ENCODE measurements around the gene INPP4A.

Gene INPP4A

DNA sequence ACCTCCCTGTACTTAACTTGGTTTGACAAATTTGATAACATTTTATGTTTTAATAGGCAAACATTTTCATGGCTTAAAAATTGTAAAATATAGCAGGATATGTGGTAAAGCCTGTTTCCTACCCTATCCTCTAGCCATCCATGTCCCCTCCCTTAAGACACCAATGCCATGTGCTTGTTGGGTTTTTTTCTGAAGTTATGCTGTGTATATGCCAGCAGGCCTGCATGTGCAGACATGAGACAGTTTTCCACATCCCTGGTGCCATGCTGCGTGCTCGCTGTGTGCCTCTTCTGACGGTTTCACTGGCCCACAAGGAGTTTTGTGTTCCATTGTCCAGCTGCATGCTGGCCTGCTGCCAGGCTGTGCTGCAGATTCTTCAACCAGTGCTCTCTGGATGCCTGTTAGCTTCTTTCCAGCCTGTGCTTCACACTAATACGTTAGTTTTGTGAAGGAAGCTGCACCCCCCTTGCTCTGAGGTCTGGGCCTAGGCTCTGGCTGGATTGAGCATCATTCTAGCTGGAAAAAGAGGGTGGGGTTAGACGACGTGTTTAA, 16.9 kb downstream of the INPP4A start:
- no peak for DNase-seq

DNA sequence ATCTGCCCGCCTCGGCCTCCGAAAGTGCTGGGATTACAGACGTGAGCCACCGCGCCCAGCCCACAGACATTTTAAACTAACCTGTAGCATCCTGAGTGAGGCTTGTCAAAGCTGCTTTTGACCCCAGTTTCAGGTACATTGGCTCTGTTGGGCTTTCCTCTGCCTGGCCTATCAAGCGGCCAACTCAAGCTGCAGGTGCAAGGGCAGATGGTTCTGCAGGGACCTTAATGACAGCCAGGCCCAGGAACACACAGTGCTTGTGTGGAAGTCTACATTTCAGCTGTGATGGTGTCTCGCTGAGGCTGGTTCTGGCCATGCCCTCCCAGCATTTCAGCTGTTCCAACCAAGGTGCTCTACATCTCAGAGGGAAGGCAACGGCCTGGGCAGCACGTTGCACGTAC, 18.4 kb downstream of the INPP4A start:
- no peak for DNase-seq

DNA sequence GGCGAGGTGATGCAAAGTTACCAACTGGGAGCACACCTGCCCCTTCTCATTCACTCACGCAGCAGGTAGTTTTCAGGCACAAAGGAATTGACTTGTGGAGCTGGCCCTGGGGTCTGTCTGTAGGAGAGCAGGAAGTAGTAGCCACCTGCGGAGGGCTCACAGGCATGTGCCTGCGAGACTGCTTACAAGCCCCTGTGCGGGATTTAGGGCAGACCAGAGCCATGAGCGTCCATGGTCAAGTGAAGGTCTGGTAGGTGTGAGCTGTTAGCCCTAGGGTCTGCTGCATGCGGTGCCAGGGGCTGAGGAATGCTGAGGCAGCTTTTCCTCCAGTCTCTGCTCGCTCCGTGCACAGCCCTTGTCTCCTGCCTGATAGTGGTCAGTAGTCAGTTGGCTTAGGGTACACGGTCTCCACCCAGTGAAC, 18.9 kb downstream of the INPP4A start:
- no peak for DNase-seq

DNA sequence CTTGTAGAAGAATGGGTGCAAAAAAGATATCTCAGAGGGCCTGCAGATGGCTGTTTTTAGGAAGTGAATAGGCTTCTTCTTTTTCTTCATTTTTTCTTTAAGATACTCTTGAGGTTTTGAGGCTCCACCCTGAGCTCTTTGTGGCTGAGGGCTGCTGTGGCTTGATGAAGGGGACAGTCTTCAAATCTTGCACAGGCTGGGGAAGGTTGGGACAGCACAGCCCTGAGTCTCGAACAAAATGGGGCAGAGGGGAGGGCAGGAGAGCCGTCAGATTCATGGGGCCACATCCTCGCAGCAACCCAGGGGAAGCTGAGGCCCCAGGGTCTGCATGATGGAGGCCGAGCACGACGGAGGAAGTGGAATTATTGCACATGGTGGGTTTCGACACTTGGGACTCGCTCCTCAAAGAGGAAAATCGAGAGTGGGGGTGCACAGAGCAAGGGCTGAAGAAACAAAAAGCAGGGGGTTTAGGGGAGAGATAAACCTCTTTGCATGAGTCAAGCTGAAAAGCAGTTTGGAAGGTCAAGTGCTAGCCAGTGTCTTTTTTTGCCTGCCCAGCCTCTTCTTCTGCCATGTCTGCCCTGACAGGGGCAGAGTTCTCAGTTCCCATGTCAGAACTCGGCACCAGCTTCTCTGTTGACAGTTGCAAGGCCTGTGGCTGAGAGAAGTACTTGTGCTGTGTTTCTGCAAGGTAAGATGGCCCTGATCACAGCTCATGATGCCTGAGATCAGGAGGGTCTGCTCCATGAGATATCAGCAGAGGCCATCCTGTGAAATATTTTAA, 19.5 kb downstream of the INPP4A start:
- no peak for DNase-seq

DNA sequence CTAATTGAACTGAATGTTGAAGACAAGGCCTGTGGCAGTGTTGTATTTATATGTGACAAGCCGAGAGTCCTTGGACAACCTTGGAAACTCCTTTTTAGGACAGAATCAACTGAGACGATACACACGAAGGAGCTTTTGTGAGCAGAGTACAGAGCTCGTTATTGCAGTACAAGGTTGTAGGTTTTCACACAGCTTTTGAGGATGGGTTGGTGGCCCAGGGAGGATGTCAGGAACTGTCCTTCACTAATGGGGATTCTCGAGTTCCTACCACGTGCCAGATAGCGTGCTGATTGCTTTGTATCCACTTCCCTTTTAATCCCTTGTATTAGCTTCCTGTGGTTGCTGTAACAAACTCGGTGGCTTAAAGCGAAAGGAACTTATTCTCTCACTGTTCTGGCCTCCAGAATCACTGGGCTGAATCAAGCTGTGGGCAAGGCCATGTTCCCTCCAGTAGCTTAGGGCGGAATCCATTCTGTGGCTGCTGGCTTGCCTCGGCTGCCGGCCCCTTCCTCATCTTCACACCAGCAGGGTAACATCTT, 20.2 kb downstream of the INPP4A start:
- DNase-seq, result no peak

DNA sequence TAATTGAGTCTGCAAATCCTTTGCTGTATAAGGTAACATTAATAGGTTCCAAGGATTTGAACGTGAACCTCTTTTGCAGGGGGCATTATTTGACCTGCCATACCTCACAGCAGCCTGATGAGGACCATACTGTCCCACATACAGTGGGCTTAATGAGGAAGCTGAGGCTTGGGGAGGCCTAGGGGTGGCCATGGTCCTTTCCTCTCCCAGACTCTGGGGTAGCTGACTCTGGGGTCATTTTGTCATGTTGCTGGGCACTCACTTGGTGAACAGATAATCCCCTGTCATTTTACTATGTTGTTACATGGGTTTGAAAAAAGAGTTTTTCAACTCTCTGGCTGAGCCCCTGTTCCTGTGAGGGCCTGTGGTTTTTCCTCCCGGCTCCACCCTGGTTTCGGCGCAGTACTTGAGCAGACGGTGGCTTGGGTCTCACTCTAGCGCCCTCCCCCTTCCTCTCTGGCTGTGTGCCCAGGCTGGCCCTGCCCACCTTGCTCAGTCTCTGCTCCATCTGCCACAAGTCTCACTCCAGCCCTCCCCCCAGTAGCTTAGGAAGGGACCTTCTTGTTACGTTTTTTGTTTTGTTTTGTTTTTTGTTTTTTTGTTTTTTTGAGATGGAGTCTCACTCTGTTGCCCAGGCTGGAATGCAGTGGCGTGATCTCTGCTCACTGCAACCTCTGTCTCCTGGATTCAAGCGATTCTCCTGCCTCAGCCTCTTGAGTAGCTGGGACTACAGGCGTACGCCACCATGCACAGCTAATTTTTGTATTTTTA, 21.0 kb downstream of the INPP4A start:
- peak; percentile 43 to 70 for DNase-seq

DNA sequence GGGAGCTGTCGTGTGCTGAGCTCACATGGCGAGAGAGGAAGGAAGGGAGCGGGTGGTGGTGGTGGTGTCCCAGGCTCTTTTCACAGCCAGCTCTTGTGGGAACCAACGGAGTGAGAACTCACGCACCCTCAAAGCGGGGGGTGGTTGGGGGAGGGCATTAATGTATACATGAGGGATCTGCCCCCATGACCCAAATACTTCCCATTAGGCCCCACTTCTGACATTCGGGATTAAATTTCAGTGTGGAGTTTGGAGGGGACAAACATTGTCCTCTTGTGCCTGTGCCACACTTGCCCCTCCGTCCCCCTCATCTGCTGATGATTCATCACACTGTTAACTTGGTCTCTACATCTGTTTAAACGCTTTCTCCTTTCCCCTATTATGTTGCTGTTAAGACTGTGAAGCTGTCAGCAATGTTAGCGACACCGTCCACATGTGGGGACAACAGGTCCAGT, 22.5 kb downstream of the INPP4A start:
- no peak for DNase-seq

DNA sequence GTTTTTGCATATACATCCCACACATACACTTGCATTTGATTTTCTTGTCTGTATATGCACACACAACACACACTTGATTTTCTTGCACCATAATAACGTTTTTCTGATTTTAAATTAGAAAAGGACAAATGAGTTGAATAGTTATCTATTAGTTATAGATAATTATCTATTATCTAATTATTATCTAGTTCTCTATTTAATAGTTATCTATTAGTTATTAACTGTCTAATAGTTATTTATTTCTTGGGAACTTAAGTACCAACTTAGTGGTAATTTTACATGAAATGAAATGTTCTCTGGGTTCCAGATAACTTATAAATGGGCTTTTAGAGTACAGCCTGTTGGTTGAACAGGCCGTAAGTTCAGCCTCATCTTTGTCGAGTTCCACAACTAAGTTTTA, 23.0 kb downstream of the INPP4A start:
- DNase-seq, result no peak

DNA sequence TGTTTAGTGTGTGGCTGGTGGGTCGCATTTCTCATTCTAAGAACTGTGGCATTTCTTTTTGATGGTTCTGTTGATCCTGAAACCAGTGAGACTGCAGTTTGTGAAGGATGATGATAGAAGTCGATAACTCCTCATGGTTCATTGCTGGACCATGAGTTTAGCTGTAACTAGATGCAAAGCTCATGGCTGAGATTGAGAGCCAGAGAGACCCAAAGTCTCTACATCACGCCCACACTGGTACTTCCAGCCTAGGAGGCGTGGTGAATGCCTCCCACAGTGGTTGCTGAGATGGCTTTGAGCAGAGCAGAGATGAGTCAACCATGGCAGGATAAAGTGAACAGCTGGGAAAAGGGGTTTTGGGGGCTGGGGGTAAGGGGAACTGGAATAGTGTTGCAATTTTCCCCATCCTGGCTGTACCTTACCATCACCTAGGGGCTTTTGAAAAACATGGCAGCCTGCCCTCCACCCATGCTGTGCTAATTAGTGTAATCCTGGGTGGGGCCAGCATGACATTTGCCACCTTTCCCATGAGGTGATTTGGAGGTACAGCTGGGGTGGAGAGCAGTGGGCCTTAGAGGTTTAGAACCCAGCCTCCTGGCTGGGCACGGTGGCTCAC, 24.1 kb downstream of the INPP4A start:
- peak; percentile 37 to 77 for DNase-seq

DNA sequence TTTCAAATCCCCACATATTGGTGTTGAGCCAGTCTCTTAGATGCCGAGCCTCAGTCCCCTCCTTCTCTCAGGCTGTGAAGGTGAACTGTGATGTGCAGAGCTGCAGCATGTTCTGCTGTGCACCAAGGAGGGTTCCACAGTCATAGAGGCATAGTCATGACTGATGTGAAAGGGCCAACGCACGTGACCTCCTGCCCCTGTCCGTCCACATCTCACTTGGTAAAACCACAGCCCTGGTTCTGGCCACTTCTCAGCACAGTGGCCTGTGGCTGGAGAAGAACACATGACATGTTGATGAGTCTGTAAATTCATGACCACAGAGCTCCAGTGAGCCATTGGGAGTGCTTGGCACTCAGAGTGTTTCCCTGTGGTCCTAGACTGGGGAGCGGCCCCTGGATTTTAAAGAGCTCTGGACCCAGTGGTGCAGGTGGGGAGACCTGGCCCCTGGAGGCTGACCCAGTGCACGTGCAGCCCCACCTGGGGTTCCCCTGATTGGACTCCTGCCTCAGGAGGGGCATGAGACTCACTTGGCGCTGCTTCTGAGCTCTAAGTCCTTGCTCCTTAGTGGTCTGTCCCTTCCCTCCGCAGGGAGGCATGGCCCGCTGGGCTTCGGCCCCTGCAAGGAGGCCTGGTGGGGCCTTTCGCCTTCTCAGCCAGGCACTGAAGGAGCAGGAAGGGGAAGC, 25.3 kb downstream of the INPP4A start:
- DNase-seq, result no peak

DNA sequence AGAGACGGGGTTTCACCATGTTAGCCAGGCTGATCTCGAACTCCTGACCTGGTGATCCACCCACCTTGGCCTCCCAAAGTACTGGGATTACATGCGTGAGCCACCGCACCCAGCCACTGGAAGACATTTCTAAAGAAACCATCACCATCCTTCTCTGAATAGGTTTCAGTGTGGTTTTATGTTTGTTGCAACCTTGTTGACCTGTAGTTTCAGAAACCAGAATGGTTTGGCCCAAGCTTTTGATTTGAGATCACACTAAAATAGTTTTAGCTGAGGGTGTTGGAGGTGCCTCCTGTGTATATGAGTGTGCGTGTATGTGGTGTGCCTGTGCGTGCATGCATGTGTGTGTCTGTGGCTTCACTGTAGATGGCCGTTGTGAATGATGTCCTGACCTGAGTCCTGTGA, 26.2 kb downstream of the INPP4A start:
- no peak for DNase-seq

DNA sequence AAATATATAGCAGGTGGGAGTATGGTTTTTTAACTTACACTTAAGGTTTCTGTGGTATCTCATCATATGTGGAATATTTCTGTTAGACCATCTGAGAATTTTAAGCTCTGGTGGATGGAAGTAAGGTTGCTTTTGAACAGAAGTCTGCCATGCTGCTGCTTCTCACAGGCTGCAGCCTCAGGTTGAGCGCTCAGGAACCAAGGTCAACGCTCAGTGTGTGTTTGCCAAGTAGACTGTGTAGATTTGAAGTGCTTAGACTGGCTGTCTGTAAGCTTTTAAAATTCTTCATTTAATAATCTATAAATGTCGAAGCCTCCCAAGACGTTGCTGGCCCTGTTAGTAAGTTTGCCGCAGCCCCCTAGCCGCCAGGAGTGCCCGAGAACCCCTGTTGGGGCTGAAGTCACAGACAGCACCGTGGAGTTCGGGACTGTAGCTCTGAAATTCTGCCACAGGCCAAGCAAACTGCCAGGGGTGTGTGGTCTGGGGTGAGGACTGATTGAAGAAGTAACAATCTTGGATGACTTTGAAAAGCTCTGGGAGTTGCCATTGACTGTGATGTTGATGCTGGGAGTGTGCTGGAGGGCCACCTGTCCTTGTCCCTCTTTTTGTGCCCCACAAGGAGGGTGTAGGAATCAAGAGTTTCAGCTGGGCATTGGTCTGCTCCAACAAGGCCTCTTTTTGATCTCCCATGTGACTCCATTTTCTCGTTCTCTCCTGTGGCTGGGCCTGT, 26.9 kb downstream of the INPP4A start:
- DNase-seq, result no peak

DNA sequence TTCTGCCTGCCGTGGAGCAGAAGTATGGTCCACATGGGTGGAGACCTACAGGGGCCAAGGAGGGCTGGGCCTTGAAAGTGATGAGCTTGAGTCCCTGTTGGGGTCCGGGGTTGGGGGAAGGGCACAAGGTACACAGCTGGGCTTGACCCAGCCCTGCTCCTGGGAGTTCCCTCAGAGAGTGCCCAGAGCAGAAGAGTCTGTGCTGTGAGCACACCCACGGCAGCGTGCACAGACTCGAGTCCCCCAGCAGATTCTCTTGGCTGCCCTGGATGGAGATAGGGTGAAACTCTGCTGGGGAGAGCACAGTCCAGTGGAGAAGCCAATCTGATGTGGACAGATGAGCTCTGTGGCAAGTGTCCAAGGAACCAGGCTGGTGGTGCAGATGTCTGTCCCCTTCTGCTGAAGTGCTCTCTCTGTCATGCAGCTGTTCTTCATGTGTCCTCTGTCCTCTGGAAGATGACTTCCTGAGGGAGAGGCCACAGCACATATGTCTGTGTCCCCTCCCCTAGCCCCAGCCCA, 27.5 kb downstream of the INPP4A start:
- no peak for DNase-seq

DNA sequence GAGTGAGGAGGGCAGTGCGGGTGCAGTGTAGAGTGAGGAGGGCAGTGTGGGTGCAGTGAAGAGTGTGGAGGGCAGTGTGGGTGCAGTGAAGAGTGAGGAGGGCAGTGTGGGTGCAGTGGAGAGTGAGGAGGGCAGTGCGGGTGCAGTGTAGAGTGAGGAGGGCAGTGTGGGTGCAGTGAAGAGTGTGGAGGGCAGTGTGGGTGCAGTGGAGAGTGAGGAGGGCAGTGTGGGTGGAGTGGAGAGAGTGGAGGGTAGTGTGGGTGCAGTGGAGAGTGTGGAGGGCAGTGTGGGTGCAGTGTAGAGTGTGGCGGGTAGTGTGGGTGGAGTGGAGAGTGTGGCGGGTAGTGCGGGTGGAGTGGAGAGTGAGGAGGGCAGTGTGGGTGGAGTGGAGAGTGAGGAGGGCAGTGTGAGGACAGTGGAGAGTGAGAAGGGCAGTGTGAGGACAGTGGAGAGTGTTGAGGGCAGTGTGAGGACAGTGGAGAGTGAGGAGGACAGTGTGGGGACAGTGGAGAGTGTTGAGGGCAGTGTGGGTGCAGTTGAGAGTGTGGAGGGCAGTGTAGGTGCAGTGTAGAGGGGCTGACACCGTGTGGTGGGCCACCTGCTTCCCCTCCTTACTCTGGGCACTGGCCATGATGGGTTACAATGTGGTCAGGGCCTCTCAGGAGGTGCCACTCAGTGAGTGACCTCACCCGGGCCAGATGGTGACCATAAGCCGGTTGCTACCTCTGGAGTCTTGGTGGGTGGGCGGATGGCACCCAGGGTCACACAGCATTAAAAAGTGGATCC, 28.5 kb downstream of the INPP4A start:
- DNase-seq, result no peak

DNA sequence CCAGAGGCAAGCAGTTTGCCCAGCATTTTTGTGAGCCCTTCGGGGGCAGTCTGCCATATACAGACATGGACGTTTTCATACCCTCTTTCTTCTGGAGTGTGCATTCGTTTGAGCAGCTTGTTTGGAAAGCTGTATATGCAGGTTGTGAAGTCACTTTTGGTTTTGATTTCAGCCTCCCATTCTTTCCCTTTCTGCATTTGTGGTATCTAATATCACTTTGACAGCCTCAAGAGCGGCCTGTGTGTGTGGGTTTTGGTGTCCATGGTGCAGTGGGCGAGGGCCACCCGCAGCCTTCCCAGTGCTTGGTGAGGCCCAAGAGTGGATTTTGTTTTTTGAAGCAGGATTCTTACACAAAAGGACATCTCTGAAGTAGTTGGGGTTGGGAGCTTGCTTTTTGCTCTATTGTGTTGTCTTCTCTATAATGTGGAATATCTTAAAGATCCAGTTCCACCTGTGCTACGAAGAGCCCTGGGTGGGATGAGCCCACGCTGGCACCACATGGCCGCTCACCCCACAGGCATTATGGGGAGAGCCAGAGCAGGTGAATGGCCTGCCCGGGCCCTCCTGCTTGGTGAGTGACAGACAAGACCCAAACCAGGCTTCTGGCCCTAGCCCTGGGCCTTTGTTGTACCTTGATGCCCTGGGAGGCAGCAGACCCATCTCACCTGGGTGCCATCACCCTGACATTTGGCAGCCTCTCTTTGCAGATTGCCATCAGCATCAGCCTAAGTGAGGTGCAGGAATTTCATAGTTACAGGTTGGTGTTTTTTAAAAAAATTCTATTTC, 29.5 kb downstream of the INPP4A start:
- DNase-seq, result no peak

DNA sequence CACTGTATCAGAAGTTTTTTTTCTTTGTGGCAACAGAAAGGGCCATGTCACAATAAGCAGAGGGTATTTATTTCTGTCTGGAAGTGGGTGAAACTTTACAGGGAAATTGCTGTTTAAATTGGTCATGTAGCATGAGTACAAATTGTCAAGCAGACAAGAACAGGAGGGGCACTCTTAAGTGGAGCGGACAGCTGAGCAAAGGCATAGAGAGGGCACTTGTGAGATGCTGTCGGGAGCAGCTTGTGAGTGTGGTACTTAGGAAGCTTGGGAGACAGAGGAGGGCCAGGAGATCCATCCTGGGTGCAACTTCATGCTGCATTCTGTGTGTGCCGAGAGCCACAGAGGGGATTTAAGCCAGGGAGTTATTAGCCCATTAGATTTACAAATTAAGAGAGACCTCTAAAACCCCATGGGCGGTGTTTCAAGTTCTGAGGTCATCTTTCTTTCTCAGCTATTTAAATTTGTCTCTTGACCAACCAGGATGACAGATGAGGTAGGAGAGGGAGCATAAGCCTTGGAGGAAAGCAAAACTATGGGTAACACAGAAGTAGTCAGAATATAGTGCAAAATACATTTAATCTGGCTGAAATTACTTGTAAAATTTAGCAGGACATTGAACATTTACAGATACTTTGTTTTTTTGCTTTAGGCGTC, 30.4 kb downstream of the INPP4A start:
- DNase-seq, result no peak

DNA sequence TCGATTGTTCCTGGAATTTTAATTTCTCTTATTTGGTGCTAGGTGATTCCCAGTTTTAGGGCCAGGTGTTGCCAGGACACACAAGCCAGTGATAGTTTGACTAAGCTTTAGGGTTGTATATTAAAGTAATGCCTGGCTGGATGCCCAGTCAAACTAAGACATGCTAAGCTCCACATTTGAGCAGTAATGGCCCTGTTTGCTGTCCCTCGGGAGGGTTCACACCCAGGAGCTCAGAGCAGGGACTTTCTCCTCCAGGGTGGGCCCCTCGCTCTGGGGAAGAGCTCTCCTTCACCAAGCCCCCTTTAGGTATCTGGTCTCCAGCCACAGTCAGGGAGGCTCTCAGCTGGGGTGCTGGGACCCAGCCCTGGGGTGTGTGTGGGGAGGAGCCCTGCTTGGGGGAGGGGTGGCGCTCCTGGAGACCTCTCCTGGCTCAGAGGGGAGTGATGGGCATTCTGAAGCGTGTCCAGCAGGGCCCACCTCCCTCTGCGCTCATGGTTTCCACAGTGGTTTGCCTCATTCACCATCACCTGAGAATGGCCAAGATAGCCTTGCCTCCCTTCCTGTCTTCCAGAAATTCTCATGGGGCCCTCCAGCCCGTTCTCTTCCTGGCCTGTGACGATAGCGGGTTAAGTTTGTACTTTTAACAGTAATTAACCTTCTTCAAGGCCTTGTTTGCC, 31.7 kb downstream of the INPP4A start:
- DNase-seq, result no peak

DNA sequence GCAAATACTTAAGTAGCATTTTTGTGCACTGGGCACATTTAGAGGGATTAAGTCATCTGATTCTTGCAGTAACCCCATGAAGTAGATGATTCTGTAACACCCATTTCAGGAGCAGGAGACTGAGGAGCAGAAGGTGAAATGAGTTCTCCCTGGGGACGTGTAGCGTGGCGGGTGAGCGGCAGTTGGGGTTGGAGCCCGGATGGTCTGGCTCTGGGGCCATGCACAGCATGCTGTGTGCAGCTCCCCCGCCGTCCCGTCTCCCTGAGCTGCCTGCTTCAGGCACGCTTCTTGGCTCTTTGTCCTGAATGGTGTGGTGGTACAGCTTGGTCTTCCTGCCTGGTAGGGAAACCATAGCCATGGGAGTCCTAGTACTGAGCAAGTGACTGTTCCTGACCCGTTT, 32.4 kb downstream of the INPP4A start:
- no peak for DNase-seq

DNA sequence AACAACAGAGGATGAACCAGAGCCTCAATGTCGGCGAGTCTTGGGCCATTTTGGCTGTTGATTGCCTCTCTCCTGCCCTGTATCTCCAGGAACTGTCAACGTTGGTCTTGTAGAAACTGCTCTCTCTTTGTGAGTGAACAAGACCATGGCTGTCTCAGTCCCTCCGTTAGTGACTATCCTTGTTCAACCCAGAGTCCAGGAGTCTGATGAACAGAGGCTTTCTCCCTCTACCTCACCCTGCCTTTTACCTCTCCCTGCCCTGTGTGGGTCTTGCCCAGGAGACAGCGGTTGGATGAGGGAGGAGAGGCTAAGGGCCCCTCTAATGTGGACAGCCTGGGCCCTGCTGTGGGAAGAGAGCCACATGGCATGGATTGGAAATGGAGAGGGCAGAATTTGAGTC, 32.8 kb downstream of the INPP4A start:
- no peak for DNase-seq
